Kidney (tissue), 14 donors: ENCODE results near the gene ACSBG1. TPM values are rescaled to one million over a fixed set of nuclear protein-coding genes. Genes with fewer than 3 reads are reported as not detected.

Experiments used
- DNase-seq, 5 donors: peaks; one replicate each; pipeline ENCODE4 v3.0.0-alpha.2; 2013 to 2020
- FAIRE-seq: peaks from 2 replicates; lab custom pipeline; 2012; peaks lifted over from hg19 to GRCh38; lab: Jason Lieb, UNC
- H3K27ac ChIP-seq, 2 donors: one replicate each; pipeline ENCODE4 v1.7.0; 2013; ENCODE audit warnings: low read depth in 2 of 2, low read length in 2 of 2, inconsistent platforms in 1 of 2
- H3K27me3 ChIP-seq: one replicate; pipeline ENCODE4 v1.7.1; 2013; ENCODE audit warnings: low read length, inconsistent platforms; ENCODE audit not compliant: control insufficient read depth, insufficient read depth
- H3K36me3 ChIP-seq, 3 donors: one replicate each; pipeline versions ENCODE4 v1.7.0 to v1.7.1; 2013; ENCODE audit warnings: low read length in 3 of 3, control low read depth in 1 of 3, inconsistent platforms in 1 of 3; ENCODE audit not compliant: insufficient read depth in 3 of 3, control insufficient read depth in 2 of 3
- H3K4me1 ChIP-seq, 3 donors: one replicate each; pipeline versions ENCODE4 v1.7.0 to v1.7.1; 2013; ENCODE audit warnings: low read length in 3 of 3, inconsistent platforms in 1 of 3, low read depth in 1 of 3; ENCODE audit not compliant: control insufficient read depth in 2 of 3, insufficient read depth in 2 of 3
- H3K4me3 ChIP-seq, 3 donors: one replicate each; pipeline versions ENCODE4 v1.7.0 to v1.8.1; 2013; ENCODE audit warnings: low read length in 3 of 3, control low read depth in 1 of 3, inconsistent platforms in 1 of 3
- H3K9ac ChIP-seq, 3 donors: one replicate each; pipeline versions ENCODE4 v1.7.0 to v1.7.1; 2013; ENCODE audit warnings: low read length in 3 of 3, control low read depth in 1 of 3, inconsistent platforms in 1 of 3
- H3K9me3 ChIP-seq, 3 donors: one replicate each; pipeline versions ENCODE4 v1.7.0 to v1.7.1; 2013; ENCODE audit warnings: low read length in 3 of 3, control low read depth in 1 of 3, inconsistent platforms in 1 of 3; ENCODE audit not compliant: control insufficient read depth in 2 of 3, insufficient read depth in 1 of 3
- intact Hi-C: fragments of 100-400 bp; cut with DNase I; formaldehyde crosslinking; loops from one replicate; pipeline ENCODE4 v1.11.1; 2022
- polyA plus RNA-seq: library from polyadenylated mRNA; stranded (reverse); fragments of 350-450 nt; fragmentation: Illumina TruSeq; extraction: RNeasy Lipid Tissue Mini Kit (QIAGEN cat#74804); gene quantifications from one replicate; pipeline ENCODE4 v1.2.3, GENCODE V29; 2014; ENCODE audit warnings: low read depth, low replicate concordance; ENCODE audit not compliant: insufficient read depth
- total RNA-seq: library from RNA; stranded (reverse); fragmentation: NEBNext Ultra II Directional; extraction: Animal tissue kit (Norgen Biotek cat#: 25700); gene quantifications from one replicate; pipeline ENCODE4 v1.2.1, GENCODE V29; 2021
- TF ChIP-seq, protein P1 (sequence below): IDR thresholded peaks from 3 replicates; pipeline ENCODE4 v1.5.1; 2012; ENCODE audit warnings: mild to moderate bottlenecking, moderate library complexity, borderline replicate concordance; ENCODE audit not compliant: insufficient read depth; ENCODE audit errors: extremely low read depth
- donor health status: control.
- donor health status: control.
- donor health status: control.
- donor health status: control.
- donor health status: control.
- donor health status: DM: yes; HTN: yes; CAD: no.
- donor health status: Normal renal cell carcinoma (clear cell type).

ACSBG1 gene
- total and polyA plus RNA-seq, 2 donors from 2014 or later = 0.13 to 0.86 TPM

DNA sequence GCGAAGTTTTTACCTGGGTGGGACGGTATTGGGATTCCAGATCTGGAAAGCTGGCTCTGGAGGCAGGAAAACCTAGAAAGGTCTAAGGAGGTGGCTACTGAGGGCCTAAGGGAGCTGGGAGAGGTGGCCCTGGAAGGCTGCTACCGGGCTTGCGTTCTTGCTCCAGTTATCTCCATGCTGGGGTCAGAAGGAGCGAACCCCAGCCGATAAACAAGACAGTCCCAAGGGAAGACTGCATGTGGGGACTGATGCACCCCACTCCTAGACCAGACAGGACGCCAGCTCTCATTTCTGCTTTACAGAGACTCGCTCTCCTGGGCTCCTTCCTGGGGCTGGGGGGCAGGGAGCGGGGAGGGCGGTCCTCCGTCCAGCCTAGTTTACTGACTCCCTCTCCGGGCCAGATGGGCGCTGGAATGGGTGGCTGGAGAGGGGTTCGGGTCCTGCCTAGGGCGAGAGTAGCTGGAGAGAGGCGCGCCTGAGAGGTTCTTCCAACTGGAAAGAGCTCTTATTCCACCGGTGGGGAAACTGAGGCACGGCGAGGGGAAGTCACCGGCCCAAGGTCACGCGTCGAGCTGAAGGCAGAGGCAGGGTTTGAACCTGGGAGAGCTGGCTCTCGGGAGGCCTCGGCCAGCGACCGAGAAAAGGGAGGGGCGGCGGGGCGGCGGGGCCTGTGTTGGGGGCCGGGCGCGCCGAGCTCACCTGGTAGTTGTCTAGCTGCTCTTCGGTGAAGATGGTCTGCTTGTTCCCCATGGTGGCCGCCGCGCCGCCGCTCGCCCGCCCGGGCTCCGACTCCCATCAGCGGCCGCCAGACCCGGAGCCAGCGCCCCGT, 103.7 kb downstream of the ACSBG1 start:
- Histone ChIP-seq H3K27me3 (no peaks in the 10 kb centered on the region), H3K27ac (no peak overlapping the region), H3K9ac (no peak overlapping the region), H3K4me1 (peaks cover 0 to 5% (median 0%) of the 10 kb centered on the region in 3 donors), H3K9me3 (no peaks in the 10 kb centered on the region), H3K36me3 (no peaks in the 10 kb centered on the region), H3K4me3 (no peak overlapping the region)
- FAIRE-seq = no peak
- DNase-seq = peak in 3 of 5 donors; percentile 20 to 80 (median 80)
- TF ChIP-seq, protein P1, sequence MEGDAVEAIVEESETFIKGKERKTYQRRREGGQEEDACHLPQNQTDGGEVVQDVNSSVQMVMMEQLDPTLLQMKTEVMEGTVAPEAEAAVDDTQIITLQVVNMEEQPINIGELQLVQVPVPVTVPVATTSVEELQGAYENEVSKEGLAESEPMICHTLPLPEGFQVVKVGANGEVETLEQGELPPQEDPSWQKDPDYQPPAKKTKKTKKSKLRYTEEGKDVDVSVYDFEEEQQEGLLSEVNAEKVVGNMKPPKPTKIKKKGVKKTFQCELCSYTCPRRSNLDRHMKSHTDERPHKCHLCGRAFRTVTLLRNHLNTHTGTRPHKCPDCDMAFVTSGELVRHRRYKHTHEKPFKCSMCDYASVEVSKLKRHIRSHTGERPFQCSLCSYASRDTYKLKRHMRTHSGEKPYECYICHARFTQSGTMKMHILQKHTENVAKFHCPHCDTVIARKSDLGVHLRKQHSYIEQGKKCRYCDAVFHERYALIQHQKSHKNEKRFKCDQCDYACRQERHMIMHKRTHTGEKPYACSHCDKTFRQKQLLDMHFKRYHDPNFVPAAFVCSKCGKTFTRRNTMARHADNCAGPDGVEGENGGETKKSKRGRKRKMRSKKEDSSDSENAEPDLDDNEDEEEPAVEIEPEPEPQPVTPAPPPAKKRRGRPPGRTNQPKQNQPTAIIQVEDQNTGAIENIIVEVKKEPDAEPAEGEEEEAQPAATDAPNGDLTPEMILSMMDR = no peak
- intact Hi-C loops = loop anchor here (10.0 kb wide), 1 partner anchor 64 kb away; no protein-coding TSS in a partner anchor

DNA sequence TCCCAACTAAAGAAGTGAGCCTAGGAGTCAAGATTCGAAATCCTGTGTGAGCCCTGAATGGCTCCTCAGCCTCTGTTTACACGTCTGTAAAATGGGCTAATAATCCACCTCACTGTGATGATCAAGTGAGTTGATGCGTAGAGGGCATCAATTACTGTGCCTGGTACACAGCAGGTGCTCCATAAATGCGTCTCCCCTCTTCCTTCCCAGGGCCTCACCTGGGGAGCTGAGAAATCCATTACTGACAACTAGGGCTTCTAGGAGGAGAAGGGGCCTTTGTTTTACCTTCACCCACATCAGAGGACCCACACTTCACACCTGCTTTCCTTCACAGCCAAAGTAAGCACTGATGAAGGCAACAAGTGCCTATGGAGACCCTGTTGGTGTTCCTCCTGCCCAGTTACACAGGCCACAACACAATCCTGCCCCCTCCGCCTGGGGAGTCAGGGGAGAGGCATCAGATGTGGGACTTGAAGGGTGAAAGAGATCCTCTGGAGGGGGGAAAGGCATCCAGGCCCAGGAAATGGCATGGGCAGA, 104.5 kb downstream of the ACSBG1 start:
- H3K27me3 ChIP-seq = no peaks in the 10 kb centered on the region
- H3K9me3 ChIP-seq = no peaks in the 10 kb centered on the region
- H3K27ac ChIP-seq = no peak overlapping the region
- H3K9ac ChIP-seq = no peak overlapping the region
- TF ChIP-seq, protein P1 = no peak
- FAIRE-seq = no peak
- no peak overlapping the region for H3K4me3 ChIP-seq
- H3K4me1 ChIP-seq = peaks cover 0 to 5% (median 0%) of the 10 kb centered on the region in 3 donors
- peak in 1 of 5 donors; percentile 8 for DNase-seq
- intact Hi-C loops = loop anchor here (10.0 kb wide), 2 partner anchors 65 to 105 kb away; partner anchors contain the start of gene ACSBG1
- no peaks in the 10 kb centered on the region for H3K36me3 ChIP-seq

DNA sequence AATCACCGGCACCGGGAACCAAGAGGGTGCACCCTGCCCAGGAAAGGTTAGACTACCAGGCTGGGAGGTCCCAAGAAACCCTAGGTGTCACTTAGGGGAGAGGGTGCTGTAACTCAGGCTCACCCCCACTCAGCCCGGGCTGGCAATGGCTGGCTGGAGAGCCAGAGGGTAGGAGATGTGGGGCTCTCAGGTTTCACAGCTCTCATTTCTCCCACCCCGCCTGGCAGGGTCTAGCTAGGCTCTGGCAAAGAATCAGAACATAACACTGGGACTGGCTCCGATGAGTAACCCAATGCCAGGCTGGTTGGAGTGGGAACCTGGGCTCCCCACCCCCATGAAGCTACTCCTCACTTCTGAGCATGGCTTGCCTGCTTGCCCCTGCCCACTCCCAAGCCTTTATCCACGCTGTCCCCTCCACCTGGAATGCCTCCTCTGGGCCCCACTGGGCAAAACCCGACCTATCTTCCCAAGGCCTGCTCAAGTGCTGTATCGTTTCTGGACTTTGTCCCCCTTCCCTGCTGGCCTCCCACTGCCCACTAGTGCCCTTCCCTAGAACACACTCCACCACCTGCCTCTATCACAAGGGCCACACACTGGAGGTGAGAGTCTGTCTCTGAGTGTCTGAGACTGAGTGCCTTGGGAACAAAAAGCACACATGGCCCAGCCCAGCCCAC, 105.2 kb downstream of the ACSBG1 start:
- intact Hi-C loops = loop anchor here (10.0 kb wide), 1 partner anchor 106 kb away; the partner anchor contains the start of gene ACSBG1
- Histone ChIP-seq H3K27me3 (no peaks in the 10 kb centered on the region), H3K9ac (no peak overlapping the region), H3K36me3 (no peaks in the 10 kb centered on the region), H3K27ac (no peak overlapping the region), H3K9me3 (no peaks in the 10 kb centered on the region), H3K4me1 (peaks cover 0 to 5% (median 0%) of the 10 kb centered on the region in 3 donors), H3K4me3 (no peak overlapping the region)
- FAIRE-seq = no peak
- DNase-seq = peak in 4 of 5 donors; percentile 41 to 71 (median 62)
- TF ChIP-seq, protein P1 = no peak
